Hepatic stellate cell (primary cell): ENCODE results near the gene INSYN2B.

ENCODE experiments used
- DNase-seq: peaks from one replicate; pipeline ENCODE4 v3.0.0; 2011; ENCODE audit warnings: low spot score

INSYN2B gene

GRCh38 chr5:169933127-169933526 is 47.2 kb downstream of the INSYN2B start:
- DNase-seq = no peak

- DNase-seq = no peak
Observed at GRCh38 chr5:169923988-169924387, 56.3 kb downstream of the INSYN2B start.

GRCh38 chr5:169922474-169922873 is 57.8 kb downstream of the INSYN2B start:
- DNase-seq = no peak

- no peak for DNase-seq
Observed at GRCh38 chr5:169921949-169922348, 58.3 kb downstream of the INSYN2B start.

- DNase-seq = no peak
Observed at GRCh38 chr5:169921384-169921783, 58.9 kb downstream of the INSYN2B start.

GRCh38 chr5:169920474-169920873 is 59.8 kb downstream of the INSYN2B start:
- no peak for DNase-seq

- DNase-seq = no peak
Observed at GRCh38 chr5:169918228-169918627, 62.1 kb downstream of the INSYN2B start.

GRCh38 chr5:169917500-169917899 is 62.8 kb downstream of the INSYN2B start:
- DNase-seq = no peak

GRCh38 chr5:169914766-169915165 is 65.5 kb downstream of the INSYN2B start:
- peak; percentile 28 for DNase-seq

- DNase-seq = no peak
Observed at GRCh38 chr5:169913479-169913878, 66.8 kb downstream of the INSYN2B start.

- no peak for DNase-seq
Observed at GRCh38 chr5:169911448-169912212, 68.7 kb downstream of the INSYN2B start.

- DNase-seq = no peak
Observed at GRCh38 chr5:169910393-169910792, 69.9 kb downstream of the INSYN2B start.

GRCh38 chr5:169909945-169910344 is 70.3 kb downstream of the INSYN2B start:
- no peak for DNase-seq

- DNase-seq = no peak
Observed at GRCh38 chr5:169908864-169909263, 71.4 kb downstream of the INSYN2B start.

- DNase-seq = no peak
Observed at GRCh38 chr5:169906745-169907649, 73.3 kb downstream of the INSYN2B start.

- DNase-seq = no peak
Observed at GRCh38 chr5:169905017-169905416, 75.3 kb downstream of the INSYN2B start.

- no peak for DNase-seq
Observed at GRCh38 chr5:169904508-169904907, 75.8 kb downstream of the INSYN2B start.

- DNase-seq = no peak
Observed at GRCh38 chr5:169904059-169904458, 76.2 kb downstream of the INSYN2B start.

- no peak for DNase-seq
Observed at GRCh38 chr5:169901896-169902295, 78.4 kb downstream of the INSYN2B start.

GRCh38 chr5:169897481-169897880 is 82.8 kb downstream of the INSYN2B start:
- no peak for DNase-seq

GRCh38 chr5:169895926-169896325 is 84.4 kb downstream of the INSYN2B start:
- no peak for DNase-seq

GRCh38 chr5:169893571-169893970 is 86.7 kb downstream of the INSYN2B start:
- DNase-seq = no peak

- no peak for DNase-seq
Observed at GRCh38 chr5:169893010-169893409, 87.3 kb downstream of the INSYN2B start.
